Left lung (tissue), 10 donors: ENCODE data around the gene DYRK1B. TPM values are rescaled to one million over a fixed set of nuclear protein-coding genes. Genes with fewer than 3 reads are reported as not detected.
"Not testable (repeated sequence)": the region's sequence is repeated elsewhere in the genome, so short reads cannot be mapped to it uniquely, and the experiment has no call there.

ENCODE experiments used
- ATAC-seq: fragments of 200-7000 bp; cut with Tn5 transposase; one replicate; pipeline ENCODE4 v1.9.1; 2020; ENCODE audit warnings: moderate library complexity
- DNase-seq, 4 donors: peaks; one replicate each; pipeline ENCODE4 v3.0.0-alpha.2; 2013 to 2020
- H3K27ac ChIP-seq, 2 donors: fragments of 200-600 bp; sonication (generic) in 1 of 2; one replicate each; pipeline versions ENCODE4 v1.5.0 to v1.8.0; 2020 to 2021
- H3K27me3 ChIP-seq, 2 donors: fragments of 200-600 bp; sonication (generic) in 1 of 2; one replicate each; pipeline versions ENCODE4 v1.5.0 to v1.8.0; 2020 to 2021
- H3K36me3 ChIP-seq, 2 donors: fragments of 200-600 bp; sonication (generic) in 1 of 2; one replicate each; pipeline versions ENCODE4 v1.5.0 to v1.8.0; 2020 to 2021
- H3K4me1 ChIP-seq, 2 donors: fragments of 200-600 bp; one replicate each; pipeline ENCODE4 v1.8.0; 2021
- H3K4me3 ChIP-seq, 2 donors: fragments of 200-600 bp; sonication (generic) in 1 of 2; one replicate each; pipeline versions ENCODE4 v1.5.0 to v1.8.0; 2020 to 2021; ENCODE audit warnings: mild to moderate bottlenecking in 1 of 2
- H3K9me3 ChIP-seq, 2 donors: fragments of 200-600 bp; sonication (generic) in 1 of 2; one replicate each; pipeline versions ENCODE4 v1.5.0 to v1.8.0; 2020 to 2021
- CTCF ChIP-seq, 2 donors: fragments of 200-600 bp; sonication (generic) in 1 of 2; IDR thresholded peaks; one replicate each; pipeline versions ENCODE4 v1.5.0 to v1.8.0; 2021; ENCODE audit warnings: antibody characterized with exemption in 2 of 2
- intact Hi-C, 2 donors: fragments of 100-400 bp; cut with DNase I; formaldehyde crosslinking; loops; one replicate each; pipeline versions ENCODE4 v1.11.2 to v1.14.2; 2022
- polyA plus RNA-seq, 6 donors: library from polyadenylated mRNA; unstranded; fragments of 120-200 nt; gene quantifications; one replicate each; pipeline ENCODE4 v1.2.1, GENCODE V29; 2013; ENCODE audit not compliant: insufficient read length in 6 of 6
- total RNA-seq, 2 donors: library from RNA; stranded (reverse); fragmentation: NEBNext Ultra II Directional; extraction: Animal tissue kit (Norgen Biotek cat#: 25700); gene quantifications; one replicate each; pipeline ENCODE4 v1.2.1, GENCODE V29; 2021
- donor health status: DM: no; HTN: yes; CAD: no.
- donor health status: DM: no; HTN: no; CAD: no.

DYRK1B gene
- total and polyA plus RNA-seq, 8 donors: 13.6 to 32.4 (median 26.7) TPM

- Histone ChIP-seq H3K36me3 (no peaks in the 10 kb centered on the region), H3K27me3 (no peaks in the 10 kb centered on the region), H3K27ac (no peak overlapping the region), H3K9me3 (no peaks in the 10 kb centered on the region), H3K4me3 (no peak overlapping the region), H3K4me1 (no peaks in the 10 kb centered on the region)
- ATAC-seq: no peak
- intact Hi-C loops: no loop called here
- no peak for DNase-seq
- TF ChIP-seq CTCF (IDR thresholded peaks at IDR 0.05): no peak
Measured at GRCh38 chr19:39813264-39813993, 20.5 kb downstream of the DYRK1B start.

- Histone ChIP-seq H3K36me3 (no peaks in the 10 kb centered on the region), H3K27me3 (no peaks in the 10 kb centered on the region), H3K4me3 (no peak overlapping the region), H3K27ac (no peak overlapping the region), H3K4me1 (no peaks in the 10 kb centered on the region), H3K9me3 (no peaks in the 10 kb centered on the region)
- no peak for DNase-seq
- no peak for ATAC-seq
- intact Hi-C loops: no loop called here
- no peak for TF ChIP-seq CTCF (IDR thresholded peaks at IDR 0.05)
Measured at GRCh38 chr19:39811064-39811463, 22.9 kb downstream of the DYRK1B start.

- no peak for DNase-seq
- no peaks in the 10 kb centered on the region for H3K27me3 ChIP-seq
Measured at GRCh38 chr19:39810424-39810823, 23.5 kb downstream of the DYRK1B start.

GRCh38 chr19:39809368-39809767 is 24.6 kb downstream of the DYRK1B start:
- no peak for TF ChIP-seq CTCF (IDR thresholded peaks at IDR 0.05)
- no peak overlapping the region for H3K4me3 ChIP-seq
- no peak for ATAC-seq
- no peaks in the 10 kb centered on the region for H3K27me3 ChIP-seq
- H3K36me3 ChIP-seq: no peaks in the 10 kb centered on the region
- DNase-seq: no peak
- no peaks in the 10 kb centered on the region for H3K4me1 ChIP-seq
- no peak overlapping the region for H3K27ac ChIP-seq
- intact Hi-C loops: no loop called here
- H3K9me3 ChIP-seq: no peaks in the 10 kb centered on the region

More at GRCh38 chr19:39810424-39810823, 23.5 kb downstream of the DYRK1B start:
- H3K36me3 ChIP-seq: no peaks in the 10 kb centered on the region
- no peak overlapping the region for H3K27ac ChIP-seq
- no peaks in the 10 kb centered on the region for H3K9me3 ChIP-seq
- H3K4me1 ChIP-seq: no peaks in the 10 kb centered on the region
- H3K4me3 ChIP-seq: no peak overlapping the region
- intact Hi-C loops: no loop called here
- TF ChIP-seq CTCF (IDR thresholded peaks at IDR 0.05): no peak
- ATAC-seq: no peak

GRCh38 chr19:39808688-39809087 is 25.3 kb downstream of the DYRK1B start:
- H3K4me1 ChIP-seq, H3K36me3 ChIP-seq, intact Hi-C loops, H3K27ac ChIP-seq, H3K9me3 ChIP-seq, ATAC-seq, H3K4me3 ChIP-seq, H3K27me3 ChIP-seq, DNase-seq: not testable (repeated sequence)
